Superior temporal gyrus (tissue), 1 donor: ENCODE measurements around the gene CUL1.

Experiments
- DNase-seq: peaks from one replicate; pipeline ENCODE4 v3.0.0-alpha.2; 2016; ENCODE audit errors: extremely low spot score

Gene CUL1

DNA sequence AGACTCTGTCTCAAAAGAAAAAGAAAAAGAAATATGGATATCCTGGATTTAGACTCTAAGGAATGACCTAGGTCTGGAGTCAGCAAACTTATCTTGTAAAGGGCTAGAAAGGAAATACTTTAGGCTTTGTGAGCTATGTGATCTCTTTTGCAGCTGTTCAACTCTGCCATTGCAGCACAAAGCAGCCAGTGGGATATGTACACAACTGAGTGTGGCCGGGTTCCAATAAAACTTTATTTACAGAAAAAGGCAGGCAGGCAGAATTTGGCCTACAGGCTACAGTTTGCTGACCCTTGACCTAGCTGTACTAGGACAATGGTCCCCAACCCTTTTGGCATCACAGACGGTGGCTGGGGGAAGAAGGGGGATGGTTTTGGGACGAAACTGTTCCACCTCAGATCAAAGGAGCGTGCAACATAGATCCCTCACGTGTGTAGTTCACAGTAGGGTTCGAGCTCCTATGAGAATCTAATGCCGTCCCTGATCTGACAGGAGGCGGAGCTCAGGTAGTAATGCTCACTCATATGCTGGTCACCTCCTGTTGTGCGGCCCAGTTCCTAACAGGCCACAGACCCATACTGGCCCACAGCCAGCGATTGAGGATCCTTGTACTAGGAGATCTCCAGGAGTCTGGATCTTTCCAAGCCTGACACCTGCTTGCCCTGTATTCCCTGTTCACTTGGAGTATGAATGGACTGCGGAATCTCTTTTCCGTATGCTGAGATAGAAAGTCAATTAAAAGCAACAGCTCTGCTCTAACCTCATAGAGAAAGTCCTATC, 63.0 kb downstream of the CUL1 start:
- no peak for DNase-seq

- no peak for DNase-seq
Measured at GRCh38 chr7:148763622-148764021, 64.9 kb downstream of the CUL1 start.

DNA sequence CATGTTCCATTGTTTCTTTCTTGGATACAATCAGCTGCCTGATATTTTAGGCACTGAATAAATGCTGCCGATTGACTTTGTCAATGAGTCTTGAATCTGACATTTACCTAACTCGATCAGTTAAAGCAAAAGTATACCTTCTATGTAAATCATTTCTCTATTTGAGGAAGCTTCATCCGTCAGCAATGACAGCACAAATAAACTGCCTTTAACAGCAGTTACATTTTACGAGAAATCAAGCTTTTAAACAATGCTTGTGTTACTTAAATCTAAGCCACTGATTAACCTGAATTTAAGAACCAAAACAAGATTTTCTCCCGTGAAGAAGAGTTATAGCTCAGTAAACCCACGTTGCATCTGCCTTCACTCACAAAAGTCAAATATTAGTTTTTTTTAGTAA, 71.3 kb downstream of the CUL1 start:
- no peak for DNase-seq

- no peak for DNase-seq
Measured at GRCh38 chr7:148772297-148773089, 73.8 kb downstream of the CUL1 start.

DNA sequence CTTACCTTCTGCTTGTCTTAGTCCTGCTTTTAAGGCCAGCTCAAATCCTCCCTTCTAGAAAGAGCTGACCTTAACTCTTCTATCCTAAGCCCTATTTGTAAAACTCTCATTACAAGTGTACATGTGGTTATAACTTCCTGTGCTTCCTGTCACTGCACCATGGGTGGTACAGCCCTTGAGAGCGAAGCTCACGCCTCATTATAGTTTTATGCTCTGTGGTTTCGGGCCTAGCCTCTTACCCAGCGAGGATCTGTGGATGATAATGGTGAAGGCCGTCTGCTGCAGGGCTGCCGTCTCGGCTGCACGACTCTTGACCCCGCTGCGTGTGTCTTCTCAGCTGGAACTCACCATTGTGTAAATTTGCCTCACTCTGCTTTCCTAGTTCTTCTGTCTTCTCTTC, 74.6 kb downstream of the CUL1 start:
- no peak for DNase-seq

GRCh38 chr7:148774471-148774870, 75.8 kb downstream of the CUL1 start:
- DNase-seq, result no peak

- DNase-seq, result no peak
Measured at GRCh38 chr7:148782757-148783456, 84.2 kb downstream of the CUL1 start.

DNA sequence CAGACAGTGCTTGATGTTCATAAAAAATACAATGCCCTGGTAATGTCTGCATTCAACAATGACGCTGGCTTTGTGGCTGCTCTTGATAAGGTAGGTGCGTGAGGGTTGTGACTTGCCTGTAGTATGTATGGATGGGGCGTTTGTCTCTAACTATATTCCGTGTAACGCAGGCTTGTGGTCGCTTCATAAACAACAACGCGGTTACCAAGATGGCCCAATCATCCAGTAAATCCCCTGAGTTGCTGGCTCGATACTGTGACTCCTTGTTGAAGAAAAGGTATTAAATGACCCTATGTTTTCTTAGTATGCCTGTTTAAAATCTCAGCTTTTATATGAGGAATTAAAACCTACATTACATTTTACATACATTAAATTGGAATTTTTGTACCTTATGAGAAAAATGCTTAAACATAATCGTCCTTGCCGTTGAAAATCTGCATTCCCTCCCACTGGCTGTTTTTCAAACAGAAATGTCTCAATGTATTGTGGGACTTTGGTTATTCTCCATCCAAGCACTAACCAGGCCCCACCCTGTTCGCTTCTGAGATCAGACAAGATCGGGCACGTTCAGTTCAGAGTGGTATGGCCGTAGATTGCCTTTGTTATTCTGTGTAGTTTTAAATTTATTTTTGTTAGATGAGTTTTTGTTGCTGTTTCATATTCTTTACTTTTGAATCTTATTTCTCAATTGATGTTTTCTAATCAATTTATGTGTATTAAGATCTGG, 85.3 kb downstream of the CUL1 start:
- DNase-seq, result no peak

DNA sequence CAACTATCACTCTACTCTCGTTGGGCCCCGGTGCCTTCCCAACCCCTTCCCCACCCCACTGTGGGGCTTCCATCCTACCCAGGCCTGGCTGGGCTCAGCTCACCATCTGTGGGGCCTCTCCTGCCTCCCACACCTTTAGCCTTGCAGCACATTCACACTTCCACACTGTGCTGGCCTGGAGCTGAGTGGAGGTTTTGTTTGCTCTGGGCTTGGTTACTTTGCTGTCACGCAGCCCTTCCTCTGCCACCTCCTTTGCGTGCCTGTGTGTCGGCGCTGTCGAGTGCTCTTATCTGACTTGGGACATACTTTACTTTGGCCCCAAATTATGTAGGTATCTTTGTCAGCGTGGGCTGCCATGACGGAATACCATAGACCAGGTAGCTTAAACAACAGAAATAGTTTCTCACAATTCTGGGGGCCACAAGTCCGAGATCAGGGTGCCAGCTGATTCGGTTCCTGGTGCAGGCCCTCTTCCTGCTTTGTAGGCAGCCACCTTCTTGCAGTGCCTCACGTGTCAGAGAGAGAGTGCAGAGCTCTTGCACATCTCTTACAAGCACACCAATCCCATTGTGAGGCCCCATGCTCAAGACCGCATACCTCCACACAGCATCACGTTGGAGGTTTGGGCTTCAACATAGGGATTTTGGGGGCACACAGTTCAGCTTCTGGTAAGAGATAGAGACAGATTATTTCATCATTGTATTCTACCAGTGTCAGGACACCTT, 89.0 kb downstream of the CUL1 start:
- no peak for DNase-seq

DNA sequence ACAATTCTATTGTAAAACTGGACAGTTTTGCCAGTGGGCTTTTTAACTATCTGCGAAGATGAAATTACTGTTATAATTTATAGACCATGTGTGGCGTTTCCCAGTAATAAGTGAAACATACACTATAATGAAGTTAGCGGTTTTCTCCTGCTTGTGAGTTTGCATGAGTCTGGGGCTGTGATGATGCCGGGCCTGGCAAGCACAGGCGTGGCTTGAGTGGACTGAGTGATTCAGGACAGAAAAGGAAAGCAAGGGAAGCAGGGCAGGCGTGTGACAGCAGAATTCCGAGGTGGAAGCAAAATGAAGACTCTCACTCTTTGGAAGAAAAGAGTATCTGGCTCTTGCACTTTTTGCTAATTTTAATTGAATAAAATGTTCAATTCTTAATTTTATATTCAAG, 90.5 kb downstream of the CUL1 start:
- DNase-seq, result no peak

DNA sequence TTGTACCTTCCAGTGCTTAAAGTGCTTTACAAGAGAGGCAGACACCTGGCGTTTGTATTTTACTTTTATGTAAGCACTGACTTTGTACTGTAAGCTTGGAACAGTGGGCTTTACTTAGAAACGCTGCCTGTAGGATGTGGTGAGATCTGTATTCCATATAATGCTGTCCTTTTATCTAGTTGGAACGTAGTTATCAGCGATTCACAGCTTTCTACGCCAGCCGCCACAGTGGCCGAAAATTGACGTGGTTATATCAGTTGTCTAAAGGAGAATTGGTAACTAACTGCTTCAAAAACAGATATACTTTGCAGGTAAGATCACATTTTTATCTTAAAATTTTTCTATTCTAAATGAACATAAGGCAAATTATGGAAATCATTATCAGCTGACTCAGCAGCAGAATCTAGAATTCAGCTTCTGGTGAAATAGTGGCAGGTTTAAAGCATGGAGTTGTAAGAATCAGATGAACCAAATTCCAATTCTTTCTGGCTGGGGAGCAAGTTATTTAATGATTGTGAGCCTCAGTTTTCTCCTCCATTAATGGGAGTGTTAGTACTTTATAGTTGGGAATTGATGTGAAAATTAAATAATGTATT, 91.5 kb downstream of the CUL1 start:
- DNase-seq, result no peak

- no peak for DNase-seq
Measured at GRCh38 chr7:148790850-148791249, 92.1 kb downstream of the CUL1 start.

DNA sequence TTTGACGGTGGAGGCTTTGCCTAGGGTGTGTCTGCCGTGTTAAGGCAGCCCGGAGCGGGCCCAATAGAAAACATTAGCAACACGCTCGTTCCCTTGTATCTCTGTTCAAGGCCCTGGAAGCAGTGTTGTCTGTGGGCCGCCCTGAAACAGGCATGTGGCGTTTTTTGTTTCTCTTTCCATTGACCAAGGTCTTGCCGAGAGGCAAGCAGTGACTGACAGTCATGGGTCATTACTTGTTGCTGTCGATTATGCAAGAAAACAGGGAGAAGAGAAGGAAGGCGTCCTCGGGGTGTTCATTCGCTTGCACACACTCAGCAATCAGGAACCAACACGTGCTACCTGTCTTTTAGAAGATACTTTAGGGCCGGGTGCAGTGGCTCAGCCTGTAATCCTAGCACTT, 92.8 kb downstream of the CUL1 start:
- DNase-seq, result no peak

- DNase-seq, result no peak
Measured at GRCh38 chr7:148793590-148793989, 94.9 kb downstream of the CUL1 start.

DNA sequence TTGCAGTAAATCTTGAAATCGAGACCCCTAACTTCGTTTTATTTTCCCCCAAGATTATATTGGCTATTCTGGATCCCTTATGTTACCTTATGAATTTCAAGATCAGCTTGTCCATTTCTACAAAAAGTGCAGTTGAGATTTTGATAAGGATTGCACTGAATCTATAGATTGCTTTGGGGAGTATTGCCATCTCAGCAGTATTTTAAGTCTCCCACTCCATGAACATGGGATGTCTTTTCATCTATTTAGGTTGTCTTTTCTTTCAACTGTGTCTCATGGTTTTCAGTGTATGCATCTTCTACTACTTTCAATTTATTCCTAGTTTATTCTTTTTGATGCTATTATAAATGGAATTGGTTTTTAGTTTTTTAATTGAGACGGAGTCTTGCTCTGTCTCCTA, 95.8 kb downstream of the CUL1 start:
- DNase-seq, result no peak

GRCh38 chr7:148796841-148797240, 98.1 kb downstream of the CUL1 start:
- no peak for DNase-seq

DNA sequence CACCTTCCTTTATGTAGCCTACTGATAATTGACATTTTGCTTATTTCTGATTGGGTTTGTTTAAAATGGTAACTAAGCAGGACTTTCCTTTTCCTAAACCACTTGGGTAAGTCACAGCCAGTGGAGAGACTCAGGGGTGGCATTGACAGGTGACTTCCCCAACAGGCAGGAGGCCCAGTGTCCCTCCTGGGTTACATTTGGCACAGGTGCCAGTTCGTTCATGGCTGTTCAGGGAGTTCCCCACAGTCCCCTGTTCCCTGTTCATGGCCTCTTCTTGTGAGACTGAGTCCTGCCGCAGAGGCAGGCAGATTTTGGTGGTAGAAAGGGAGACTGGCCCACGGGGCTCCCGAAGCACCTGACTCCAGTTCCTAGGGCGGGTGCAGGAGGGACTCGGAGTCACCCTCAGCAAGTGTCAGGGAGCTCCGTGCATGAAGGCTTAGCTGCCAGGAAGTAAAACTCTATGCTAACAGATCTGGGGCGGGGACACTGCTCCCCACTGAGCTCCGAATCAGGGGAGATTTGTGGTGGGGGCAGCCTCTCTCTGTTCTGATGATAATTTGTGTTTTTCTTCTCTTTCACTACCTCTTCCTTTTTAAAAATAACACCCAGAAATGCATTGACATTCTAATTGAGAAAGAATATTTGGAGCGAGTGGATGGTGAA, 101.3 kb downstream of the CUL1 start:
- no peak for DNase-seq

DNA sequence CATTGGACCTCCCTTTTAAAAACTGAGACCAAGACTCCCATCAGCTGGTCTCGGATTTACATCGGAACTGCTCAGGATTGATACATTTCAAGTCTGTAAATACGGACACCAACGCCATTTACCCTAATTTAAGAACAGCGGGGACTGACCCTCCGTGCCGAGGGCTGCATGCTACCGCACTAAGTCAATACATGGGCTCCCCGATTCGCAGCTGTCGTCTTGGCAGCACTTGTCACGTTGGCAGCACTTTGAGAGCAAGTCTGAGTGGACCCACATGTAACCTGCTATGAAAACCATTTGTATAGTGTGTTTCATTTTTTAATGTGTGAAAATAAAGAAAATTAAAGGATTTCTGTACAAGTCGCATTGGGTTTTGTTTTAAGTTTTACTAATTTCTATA, 102.0 kb downstream of the CUL1 start:
- no peak for DNase-seq

DNA sequence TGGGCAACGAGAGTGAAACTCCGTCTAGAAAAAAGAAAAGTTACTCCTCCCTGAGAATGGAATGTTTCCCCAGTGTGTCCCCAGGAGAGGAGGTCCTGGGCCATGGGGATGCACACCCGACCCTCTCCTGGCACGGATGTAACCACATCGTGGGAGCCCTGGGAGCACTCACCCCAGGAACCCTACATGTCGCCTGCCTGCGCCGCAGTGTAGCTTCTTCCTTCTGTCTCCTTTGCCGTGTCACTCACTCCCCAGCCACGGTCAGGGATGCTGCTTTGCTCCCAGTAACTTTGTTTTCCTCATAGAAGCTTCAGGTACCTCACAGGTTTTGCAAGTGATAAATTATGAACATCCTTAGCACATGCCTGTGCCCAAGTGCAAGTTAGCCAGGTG, 103.4 kb downstream of the CUL1 start:
- no peak for DNase-seq

DNA sequence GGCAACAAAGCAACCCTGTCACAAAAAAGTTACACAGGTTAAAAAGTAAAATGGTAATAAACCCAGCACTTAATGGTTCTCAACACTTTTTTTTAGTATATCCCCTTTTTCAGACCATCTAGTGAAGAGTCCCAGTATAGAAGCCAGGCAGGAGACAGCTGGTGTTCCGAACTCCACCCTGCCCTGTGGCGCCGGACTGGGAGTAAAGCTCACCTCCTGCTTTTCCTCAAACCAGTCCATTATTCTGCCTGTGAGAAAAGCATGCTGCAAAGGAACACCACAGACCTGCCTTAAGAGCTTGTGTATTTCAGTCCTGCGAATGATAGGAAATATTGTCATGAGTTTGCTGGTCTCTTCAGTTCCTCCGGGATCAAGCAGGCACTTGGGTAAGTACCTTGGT, 104.4 kb downstream of the CUL1 start:
- no peak for DNase-seq
